Raji (cell line): ENCODE results near the gene HMGB1.
A peak's percentile ranks its signal among the peaks of the same experiment; 100 is the strongest.

ENCODE experiments used
- POLR2A ChIP-seq: IDR thresholded peaks from 2 replicates; pipeline ENCODE4 v1.6.1; 2011; ENCODE audit warnings: low read depth, low read length, control low read depth; ENCODE audit not compliant: insufficient read depth

Gene HMGB1

DNA sequence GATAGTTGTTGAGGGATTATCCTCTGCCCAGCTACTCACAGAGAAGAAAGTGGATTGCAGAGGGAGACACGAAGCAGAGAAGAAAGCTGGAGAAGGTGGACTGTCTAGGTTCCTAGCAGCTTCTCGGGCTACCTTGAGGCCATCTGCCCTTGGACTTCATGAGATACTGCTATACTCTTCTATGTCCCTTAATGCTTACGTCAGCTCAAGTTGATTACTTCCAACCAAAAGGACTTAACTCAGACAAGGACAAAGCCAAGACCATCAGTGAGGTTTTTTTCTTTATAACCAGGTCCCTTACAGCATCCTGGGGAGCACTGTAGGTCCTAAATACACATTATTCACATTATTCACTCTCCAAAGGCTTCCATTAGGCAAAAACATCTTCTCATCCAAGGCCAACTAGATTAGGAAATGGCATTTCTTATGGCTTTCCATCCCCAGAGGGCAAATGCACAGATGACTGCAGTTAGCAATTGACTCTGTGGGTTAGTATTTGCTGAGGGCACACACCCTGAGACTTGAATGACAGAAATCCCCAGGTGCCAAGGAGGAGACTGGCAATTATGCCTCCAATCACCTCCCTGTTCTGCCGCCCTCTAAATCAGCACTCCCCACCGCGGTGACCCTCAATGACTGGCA is 47.5 kb downstream of the HMGB1 start:
- TF ChIP-seq POLR2A: no peak

DNA sequence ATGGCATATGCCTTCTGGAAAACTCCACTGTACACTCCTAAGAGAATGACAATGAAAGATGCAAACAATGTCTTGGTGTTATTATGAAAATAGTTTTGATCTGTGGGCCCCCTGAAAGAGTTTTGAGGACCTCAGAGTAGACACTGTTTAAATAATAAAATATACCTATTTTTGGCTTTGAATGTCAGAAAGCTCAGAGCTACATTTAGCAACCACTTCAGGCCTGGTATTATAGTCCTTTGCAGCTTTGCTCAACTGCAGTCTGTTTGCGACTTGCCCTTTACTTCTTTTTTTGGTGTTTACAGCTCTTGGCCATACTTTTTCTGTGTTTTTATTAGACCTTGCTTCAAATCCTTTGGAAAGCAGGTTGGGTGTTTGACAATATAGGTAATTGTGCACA is 49.3 kb downstream of the HMGB1 start:
- no peak for TF ChIP-seq POLR2A

DNA sequence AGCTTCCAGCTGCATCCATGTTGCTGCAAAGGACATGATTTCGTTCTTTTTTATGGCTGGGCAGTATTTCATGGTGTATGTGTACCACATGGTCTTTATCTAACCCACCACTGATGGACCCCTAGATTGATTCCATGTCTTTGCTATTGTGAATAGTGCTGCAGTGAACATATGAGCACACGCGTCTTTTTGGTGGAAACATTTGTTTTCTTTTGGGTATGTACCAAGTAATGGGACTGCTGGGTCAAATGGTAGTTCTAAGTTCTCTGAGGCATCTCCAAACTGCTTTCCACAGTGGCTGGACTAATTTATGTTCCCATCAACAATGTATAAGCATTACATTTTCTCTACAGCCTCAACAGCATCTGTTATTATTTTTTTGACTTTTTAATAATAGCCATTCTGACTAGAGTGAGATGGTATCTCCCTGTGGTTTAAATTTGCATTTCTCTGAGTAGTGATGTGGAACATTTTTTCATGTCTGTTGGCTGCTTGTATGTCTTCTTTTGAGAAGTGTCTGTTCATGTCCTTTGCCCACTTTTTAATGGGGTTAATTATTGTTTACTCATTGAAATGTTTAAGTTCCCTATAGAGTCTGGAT is 50.2 kb downstream of the HMGB1 start:
- peak; percentile 34; the same call in 1 of the 2 replicates for TF ChIP-seq POLR2A

DNA sequence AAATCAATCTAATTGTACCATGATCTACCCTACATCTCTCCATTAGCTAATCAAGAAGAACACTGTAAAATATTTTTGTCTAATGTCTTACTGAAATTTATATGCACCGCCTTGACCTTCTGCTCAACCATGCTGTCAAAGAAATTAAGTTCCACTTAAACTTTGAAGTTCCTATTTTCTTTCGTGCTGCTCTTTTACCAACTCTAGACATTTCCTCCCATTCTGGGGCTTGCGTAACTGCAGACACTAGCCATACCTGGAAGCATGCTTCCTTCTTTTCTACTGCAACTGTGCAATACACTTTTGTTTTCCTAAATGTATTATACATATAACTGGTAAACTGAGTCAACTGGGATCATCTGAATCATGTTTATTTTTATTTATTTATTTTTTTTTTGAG is 51.9 kb downstream of the HMGB1 start:
- TF ChIP-seq POLR2A: no peak

DNA sequence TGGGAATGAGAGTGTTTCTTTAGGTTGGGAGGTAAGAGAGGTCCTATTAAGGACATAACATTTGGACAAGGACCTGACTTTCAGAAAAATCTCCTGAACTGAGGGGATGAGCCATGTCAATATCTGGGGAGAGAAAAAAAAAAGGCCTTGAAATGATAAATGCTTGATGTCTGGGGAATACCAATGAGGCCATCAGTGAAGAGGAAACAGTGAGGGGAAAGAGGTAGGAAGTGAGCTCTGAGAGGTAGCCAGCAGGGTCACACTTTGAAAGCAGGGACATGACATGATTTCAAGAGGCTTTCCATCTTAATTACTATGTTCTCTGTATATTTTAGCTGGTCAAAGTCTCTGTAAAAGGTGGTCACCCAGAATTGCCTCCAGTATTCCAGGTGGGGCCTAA is 53.4 kb downstream of the HMGB1 start:
- no peak for TF ChIP-seq POLR2A

DNA sequence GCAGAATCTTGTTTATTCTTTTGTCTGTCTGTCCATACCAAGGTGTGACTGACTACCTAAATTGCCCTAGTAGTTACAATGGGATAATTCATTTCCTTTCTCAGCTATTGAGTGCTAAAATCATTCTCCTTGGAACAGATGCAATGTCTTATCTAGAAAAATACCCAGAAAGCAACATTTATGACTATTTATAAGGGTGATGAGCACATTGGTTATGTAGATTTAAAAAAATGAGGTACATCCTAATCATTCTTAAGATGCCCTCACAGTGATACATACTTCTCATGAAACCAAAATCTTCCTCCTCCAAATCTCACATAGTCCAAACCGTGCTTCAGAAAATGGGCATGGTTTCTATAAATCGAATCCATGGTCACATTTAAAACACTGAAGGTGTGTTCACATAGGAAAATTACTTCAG is 55.0 kb downstream of the HMGB1 start:
- no peak for TF ChIP-seq POLR2A

DNA sequence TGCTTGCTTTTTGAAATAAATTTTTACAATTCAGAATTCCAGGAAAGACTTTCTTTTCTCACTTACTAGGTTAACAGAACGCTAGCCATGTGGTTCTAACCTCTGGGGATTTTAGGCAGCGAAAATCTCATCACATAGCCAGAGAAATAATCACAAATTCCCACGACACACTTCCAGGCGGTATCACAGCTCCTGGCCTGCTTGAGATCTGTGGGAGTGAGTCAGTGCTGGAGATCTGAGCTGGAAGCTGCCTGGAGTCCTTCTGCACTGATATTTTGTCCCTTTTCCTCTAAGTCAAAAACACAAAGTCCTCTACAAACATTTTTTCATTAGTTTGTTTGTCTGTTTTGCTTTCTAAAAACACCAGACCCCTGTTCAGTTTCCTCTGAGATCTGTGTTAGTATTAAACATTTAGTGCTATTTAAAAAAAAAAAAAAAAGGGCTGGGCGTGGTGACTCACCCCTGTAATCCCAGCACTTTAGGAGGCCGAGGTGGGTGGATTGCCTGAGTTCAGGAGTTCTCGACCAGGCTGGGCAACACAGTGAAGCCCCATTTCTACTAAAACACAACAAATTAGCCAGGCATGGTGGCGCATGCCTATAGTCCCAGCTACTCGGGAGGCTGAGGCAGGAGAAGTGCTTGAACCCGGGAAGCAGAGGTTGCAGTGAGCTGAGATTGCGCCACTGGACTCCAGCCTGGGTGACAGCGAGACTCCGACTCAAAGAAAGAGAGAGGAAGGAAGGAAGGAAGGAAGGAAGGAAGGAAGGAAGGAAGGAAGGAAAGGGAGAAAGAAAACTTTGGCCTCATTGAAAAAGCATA is 55.6 kb downstream of the HMGB1 start:
- TF ChIP-seq POLR2A: no peak

DNA sequence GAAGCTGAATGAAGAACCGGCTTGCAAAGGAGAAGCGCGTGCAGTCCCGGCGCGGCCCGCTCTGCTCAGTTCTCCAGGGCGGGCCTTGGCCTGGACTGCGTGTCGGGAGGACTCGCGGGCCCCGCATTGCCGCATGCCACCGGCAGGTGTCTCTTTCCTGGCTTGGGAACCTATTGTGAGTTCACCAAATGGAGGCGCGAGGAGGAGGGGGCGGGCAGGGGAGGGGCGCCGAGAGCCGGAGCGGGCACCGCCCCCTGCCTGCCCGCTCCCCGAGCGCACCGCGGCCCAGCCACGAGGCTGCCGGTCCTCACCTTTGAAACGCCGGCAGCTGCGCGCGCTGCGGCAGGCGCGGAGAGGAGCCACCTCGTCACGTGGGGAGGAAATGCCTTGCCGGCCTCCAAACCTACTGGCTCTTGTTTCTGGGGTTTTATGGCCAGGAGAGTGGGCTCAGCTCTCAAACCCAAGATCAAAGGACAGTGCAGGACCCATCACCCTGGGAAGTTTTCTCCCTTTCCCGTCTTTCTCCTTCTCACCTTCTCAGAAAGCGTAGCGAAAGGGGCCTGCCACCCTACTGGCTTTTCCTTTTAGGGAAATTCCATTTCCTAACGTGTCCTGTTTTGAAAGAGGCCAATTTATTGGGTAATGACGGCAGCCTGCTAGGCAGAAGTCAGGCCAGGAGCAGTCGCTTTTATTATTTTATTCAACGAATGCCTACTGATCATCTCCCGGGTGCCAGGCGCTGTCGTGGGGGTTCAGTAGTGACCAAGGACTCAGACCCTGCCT is 57.2 kb downstream of the HMGB1 start:
- 0 out of 2 replicates have a peak, but pooled peaks have one; percentile 37 for TF ChIP-seq POLR2A

DNA sequence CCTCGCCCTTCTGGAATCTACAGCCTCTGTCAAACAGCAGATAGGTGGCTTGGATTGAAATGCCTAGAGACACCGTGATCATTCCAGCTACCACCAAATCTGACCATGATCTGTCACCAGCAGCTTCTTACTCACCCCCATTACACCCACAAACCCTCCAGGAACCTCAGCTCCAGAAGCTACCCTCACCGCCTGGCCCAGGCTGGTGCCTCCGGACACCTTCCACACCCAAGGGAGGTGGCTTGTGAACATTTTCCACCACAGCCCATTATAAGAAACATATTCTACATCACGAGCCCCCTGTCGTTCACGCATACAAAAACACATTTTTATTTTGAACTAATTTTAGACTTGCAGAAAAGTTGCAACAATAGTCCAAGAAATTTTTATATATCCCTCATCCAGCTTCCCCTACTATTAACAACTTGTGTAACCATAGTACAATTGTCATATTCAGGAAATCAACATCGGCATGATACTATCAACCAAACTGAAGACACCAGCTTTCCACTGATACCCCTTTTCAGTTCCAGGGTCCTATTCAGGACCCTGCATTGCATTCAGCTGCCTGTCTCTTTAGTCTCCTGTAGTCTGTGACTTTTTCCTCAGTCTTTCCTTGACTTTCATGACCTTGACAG is 58.8 kb downstream of the HMGB1 start:
- no peak for TF ChIP-seq POLR2A
